ENCODE measurements around the gene EFCAB6.

GRCh38 chr22:43561415-43562178, 250.5 kb downstream of the EFCAB6 start:
- TF ChIP-seq ZSCAN29 (IDR thresholded peaks at IDR 0.05) (no peak), POLR2A (IDR thresholded peaks at IDR 0.05; ENCODE audit: low read depth, low read length) (no peak), EP300 (IDR thresholded peaks at IDR 0.05; ENCODE audit: borderline replicate concordance in 1 of 2, control insufficient read depth in 1 of 2, low read depth in 2 of 2, low read length in 2 of 2) (no peak), TCF12 (IDR thresholded peaks at IDR 0.05; ENCODE audit: low read depth, low read length) (no peak), MAX (IDR thresholded peaks at IDR 0.05; ENCODE audit: low read depth, low read length) (no peak), USF1 (IDR thresholded peaks at IDR 0.05; ENCODE audit: borderline replicate concordance, extremely low read length, insufficient read depth, low read depth, low read length) (no peak), CTCF (IDR thresholded peaks at IDR 0.05 in 2 of 3, conservative IDR thresholded peaks at IDR 0.05 in 1 of 3; ENCODE audit: control insufficient read depth in 2 of 3, extremely low read depth in 1 of 3, insufficient read depth in 1 of 3, low read depth in 3 of 3, low read length in 3 of 3) (no peak)

Measured in GM12878 (cell line).